Measurements from ENCODE around the gene DENND1A.

GRCh38 chr9:123400926-123401503 lies 528.9 kb downstream of the DENND1A start:
- TF ChIP-seq CTCF (IDR thresholded peaks at IDR 0.05) (no peak), REST (IDR thresholded peaks at IDR 0.05; ENCODE audit: insufficient read depth in 1 of 2, low read depth in 2 of 2, low read length in 1 of 2) (no peak), POLR2AphosphoS5 (IDR thresholded peaks at IDR 0.05; ENCODE audit: low read depth, low read length) (no peak)
